GM12872 (cell line): ENCODE data around the gene RIBC1.

Experiments
- TF ChIP-seq, protein P1 (sequence below): IDR thresholded peaks from 3 replicates; pipeline ENCODE4 v1.5.1; 2011; ENCODE audit warnings: low read depth, mild to moderate bottlenecking, low read length, moderate library complexity; ENCODE audit not compliant: insufficient read depth

Gene RIBC1

DNA sequence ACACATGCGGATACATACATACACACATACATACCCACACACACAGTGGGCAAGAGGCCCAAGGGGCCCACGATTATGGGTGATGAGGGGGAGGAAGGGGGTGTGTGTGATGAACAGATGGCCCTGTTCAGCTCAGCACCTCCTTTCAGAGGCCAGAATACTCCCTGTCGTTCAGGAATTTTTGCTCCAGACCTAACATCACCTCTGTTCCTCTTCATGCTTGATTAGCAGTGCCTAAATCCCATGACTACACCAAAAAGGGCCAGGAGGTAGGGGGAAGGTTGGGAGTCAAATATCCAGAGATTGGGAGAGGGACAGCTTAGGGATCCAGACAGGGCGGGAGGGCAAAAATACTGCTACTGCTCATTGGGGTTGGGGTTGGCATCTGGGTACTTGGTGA, 42.9 kb upstream of the RIBC1 start:
- TF ChIP-seq, protein P1, sequence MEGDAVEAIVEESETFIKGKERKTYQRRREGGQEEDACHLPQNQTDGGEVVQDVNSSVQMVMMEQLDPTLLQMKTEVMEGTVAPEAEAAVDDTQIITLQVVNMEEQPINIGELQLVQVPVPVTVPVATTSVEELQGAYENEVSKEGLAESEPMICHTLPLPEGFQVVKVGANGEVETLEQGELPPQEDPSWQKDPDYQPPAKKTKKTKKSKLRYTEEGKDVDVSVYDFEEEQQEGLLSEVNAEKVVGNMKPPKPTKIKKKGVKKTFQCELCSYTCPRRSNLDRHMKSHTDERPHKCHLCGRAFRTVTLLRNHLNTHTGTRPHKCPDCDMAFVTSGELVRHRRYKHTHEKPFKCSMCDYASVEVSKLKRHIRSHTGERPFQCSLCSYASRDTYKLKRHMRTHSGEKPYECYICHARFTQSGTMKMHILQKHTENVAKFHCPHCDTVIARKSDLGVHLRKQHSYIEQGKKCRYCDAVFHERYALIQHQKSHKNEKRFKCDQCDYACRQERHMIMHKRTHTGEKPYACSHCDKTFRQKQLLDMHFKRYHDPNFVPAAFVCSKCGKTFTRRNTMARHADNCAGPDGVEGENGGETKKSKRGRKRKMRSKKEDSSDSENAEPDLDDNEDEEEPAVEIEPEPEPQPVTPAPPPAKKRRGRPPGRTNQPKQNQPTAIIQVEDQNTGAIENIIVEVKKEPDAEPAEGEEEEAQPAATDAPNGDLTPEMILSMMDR = no peak

DNA sequence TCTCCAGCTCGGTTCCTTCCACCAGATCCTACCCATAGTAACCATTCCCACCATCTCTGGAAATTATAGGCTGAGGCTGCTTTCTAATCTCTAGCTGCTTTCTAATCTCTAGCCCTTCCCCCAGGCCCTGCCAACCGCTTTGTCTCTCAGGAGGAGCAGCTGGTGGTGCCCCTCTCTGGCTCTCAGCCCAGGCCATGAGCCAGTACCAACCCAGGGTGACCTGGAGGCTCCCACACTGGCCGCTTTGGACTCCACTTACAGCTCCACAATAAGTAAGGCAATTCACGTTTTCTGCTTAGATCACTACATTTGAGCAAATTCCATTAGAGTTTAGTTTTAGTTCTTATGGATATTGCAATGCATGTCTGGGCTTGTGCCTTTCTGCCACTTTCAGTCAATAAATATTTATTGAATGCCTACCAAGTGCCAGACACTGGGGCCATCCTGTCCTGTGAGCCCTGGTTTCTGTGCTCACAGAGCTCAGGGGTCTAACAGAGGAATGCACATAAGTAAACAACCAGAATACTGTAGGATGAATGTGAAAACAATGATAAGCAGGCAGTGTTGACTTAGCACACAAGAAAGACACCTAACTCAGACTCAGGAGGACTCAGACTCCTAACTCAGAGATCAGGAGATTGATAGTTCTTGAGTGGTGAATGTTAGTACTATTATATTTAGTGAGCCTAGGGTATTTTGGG, 39.1 kb upstream of the RIBC1 start:
- TF ChIP-seq, protein P1 = no peak

DNA sequence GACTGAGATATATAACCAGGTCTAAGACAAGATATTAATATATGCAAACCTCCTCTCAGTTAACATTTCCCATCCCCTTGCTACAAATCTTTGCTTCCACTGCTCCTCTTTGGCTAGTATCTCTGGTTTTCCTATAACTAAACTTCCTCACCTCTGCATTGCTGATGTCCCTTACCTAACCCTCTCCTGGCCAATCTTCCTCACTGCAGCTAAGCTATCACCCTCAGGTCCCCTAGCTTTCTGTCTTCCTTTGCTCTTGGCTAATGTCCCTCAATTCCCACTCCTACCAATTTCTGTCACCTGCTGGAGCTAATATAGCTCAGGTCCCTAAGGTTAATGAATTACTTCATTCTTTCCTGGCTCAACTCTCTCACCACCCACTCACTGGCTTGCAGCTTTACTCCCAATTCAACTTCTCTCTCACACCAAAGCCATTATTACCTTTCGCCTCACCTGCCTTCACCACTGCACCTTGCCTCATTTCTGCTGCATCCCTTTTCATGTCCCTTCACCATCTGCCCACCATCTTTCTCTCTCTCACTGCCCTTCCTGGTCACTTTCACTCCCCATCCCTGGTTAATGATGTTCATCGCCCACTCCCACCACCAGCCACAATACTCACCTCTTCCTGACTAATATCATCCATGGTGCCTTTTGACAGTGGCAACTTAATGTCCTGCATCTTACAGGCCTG, 26.9 kb upstream of the RIBC1 start:
- TF ChIP-seq, protein P1 = no peak

GRCh38 chrX:53398216-53398615, 24.5 kb upstream of the RIBC1 start:
- TF ChIP-seq, protein P1 = no peak

DNA sequence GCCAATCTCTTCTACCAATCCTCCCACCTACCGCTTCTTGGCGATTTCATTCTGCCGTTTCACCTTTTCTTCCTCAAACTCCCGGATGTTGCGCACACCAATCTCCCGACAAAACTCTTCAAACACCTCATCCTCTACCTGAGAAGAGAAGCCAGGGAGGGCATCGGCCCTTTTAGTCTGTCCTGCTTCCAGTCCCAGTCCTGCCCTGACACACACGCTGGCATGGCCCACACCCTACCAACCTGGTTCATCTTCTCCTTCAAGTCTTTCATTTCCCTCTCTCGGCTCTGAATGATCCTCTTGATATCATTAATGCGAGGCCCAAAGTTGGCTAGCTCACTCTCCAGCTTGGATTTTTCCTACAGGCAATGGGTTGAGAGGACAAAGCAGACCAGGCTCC, 19.1 kb upstream of the RIBC1 start:
- TF ChIP-seq, protein P1 = no peak

GRCh38 chrX:53412446-53412845, 10.2 kb upstream of the RIBC1 start:
- TF ChIP-seq, protein P1 = no peak

DNA sequence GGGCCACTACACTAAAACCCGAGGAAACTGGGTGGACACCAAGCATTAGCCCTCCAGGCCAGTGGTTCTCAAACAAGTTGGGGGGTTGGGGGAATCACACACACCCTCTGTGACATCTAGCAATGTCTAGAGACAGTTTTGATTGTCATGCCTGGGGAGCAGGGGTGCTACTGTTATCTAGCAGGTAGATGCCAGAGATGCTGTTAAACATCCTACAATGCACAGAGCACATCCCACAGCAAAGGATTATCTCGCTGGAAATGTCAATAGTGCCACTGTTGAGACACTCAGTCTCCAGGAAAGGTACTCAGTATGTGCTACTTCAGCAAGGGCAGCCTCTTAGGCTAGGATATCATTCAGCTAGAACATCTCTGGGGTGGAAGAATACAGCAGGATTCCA, 1.5 kb upstream of the RIBC1 start:
- TF ChIP-seq, protein P1 = no peak
